Karpas-422 (cell line): ENCODE data around the gene BAX. TPM values are rescaled to one million over a fixed set of nuclear protein-coding genes. Genes with fewer than 3 reads are reported as not detected.

ENCODE experiments used
- DNase-seq: peaks from one replicate; pipeline ENCODE4 v3.0.0-alpha.2; 2015
- H2AFZ ChIP-seq: fragments of 200-600 bp; sonication (generic); 2 replicates; pipeline ENCODE4 v1.6.1; 2014; ENCODE audit warnings: antibody characterized with exemption, low read length, mixed read lengths
- H3K27ac ChIP-seq: fragments of 200-600 bp; sonication (generic); 2 replicates; pipeline ENCODE4 v1.5.1; 2014; ENCODE audit warnings: mild to moderate bottlenecking, low read length, moderate library complexity
- H3K27me3 ChIP-seq: fragments of 200-600 bp; sonication (generic); 2 replicates; pipeline ENCODE4 v1.6.1; 2014; ENCODE audit warnings: low read length, mixed read lengths
- H3K36me3 ChIP-seq: fragments of 200-600 bp; sonication (generic); 2 replicates; pipeline ENCODE4 v1.6.1; 2014; ENCODE audit warnings: low read length, mixed read lengths; ENCODE audit not compliant: insufficient read depth
- H3K4me1 ChIP-seq: fragments of 200-600 bp; sonication (generic); 2 replicates; pipeline ENCODE4 v1.6.1; 2014; ENCODE audit warnings: mild to moderate bottlenecking, low read length, mixed read lengths
- H3K4me2 ChIP-seq: fragments of 200-600 bp; sonication (generic); 2 replicates; pipeline ENCODE4 v1.6.1; 2014; ENCODE audit warnings: low read length, low read depth, mild to moderate bottlenecking; ENCODE audit not compliant: poor library complexity, severe bottlenecking
- H3K4me3 ChIP-seq: fragments of 200-600 bp; sonication (generic); 2 replicates; pipeline ENCODE4 v1.5.1; 2014; ENCODE audit warnings: mild to moderate bottlenecking, antibody characterized with exemption, low read length, mixed read lengths
- H3K79me2 ChIP-seq: fragments of 200-600 bp; sonication (generic); 2 replicates; pipeline ENCODE4 v1.6.1; 2014; ENCODE audit warnings: mild to moderate bottlenecking, low read length, mixed read lengths
- H3K9ac ChIP-seq: fragments of 200-600 bp; sonication (generic); 2 replicates; pipeline ENCODE4 v1.6.0; 2014; ENCODE audit warnings: low read length
- H3K9me2 ChIP-seq: fragments of 200-600 bp; sonication (generic), shearing (Covaris generic); replicated peaks from 2 replicates; pipeline ENCODE4 v1.6.0; 2014; ENCODE audit warnings: mild to moderate bottlenecking, low read length, moderate library complexity; ENCODE audit not compliant: insufficient read depth
- H3K9me3 ChIP-seq: fragments of 300-700, 200-600 bp; sonication (generic); 2 replicates; pipeline ENCODE4 v1.6.1; 2014; ENCODE audit warnings: low read length, mixed read lengths
- H4K20me1 ChIP-seq: fragments of 200-600 bp; sonication (generic); 2 replicates; pipeline ENCODE4 v1.6.1; 2014; ENCODE audit warnings: mild to moderate bottlenecking, antibody characterized with exemption, low read length, low read depth; ENCODE audit not compliant: insufficient read depth
- total RNA-seq: library from RNA; depleted of rRNA; stranded (reverse); fragments of >200 nt; shearing (Covaris generic); gene quantifications from 2 replicates; pipeline ENCODE4 v1.2.3, GENCODE V29; 2014; ENCODE audit warnings: low replicate concordance

Gene BAX
- total RNA-seq, 1 experiment from 2014 or later, result 93.8 TPM

- peak; percentile 88 for DNase-seq
- no peak overlapping the region for H3K9ac ChIP-seq
- H3K27me3 ChIP-seq, result no peaks in the 10 kb centered on the region
- H3K9me2 ChIP-seq, result no peaks in the 10 kb centered on the region
- peaks cover 11% of the 10 kb centered on the region for H3K4me1 ChIP-seq
- H3K9me3 ChIP-seq, result no peaks in the 10 kb centered on the region
- no peak overlapping the region for H3K27ac ChIP-seq
- peaks cover 24% of the 10 kb centered on the region for H4K20me1 ChIP-seq
- H3K36me3 ChIP-seq, result peaks cover 8% of the 10 kb centered on the region; the same call in 1 of the 2 replicates
- H3K4me2 ChIP-seq, result no peak overlapping the region
- H2AFZ ChIP-seq, result no peak overlapping the region
- peaks cover 55% of the 10 kb centered on the region for H3K79me2 ChIP-seq
- H3K4me3 ChIP-seq, result no peak overlapping the region
These were observed 43.3 kb downstream of the BAX start for GRCh38 chr19:48997972-48998371.

DNA sequence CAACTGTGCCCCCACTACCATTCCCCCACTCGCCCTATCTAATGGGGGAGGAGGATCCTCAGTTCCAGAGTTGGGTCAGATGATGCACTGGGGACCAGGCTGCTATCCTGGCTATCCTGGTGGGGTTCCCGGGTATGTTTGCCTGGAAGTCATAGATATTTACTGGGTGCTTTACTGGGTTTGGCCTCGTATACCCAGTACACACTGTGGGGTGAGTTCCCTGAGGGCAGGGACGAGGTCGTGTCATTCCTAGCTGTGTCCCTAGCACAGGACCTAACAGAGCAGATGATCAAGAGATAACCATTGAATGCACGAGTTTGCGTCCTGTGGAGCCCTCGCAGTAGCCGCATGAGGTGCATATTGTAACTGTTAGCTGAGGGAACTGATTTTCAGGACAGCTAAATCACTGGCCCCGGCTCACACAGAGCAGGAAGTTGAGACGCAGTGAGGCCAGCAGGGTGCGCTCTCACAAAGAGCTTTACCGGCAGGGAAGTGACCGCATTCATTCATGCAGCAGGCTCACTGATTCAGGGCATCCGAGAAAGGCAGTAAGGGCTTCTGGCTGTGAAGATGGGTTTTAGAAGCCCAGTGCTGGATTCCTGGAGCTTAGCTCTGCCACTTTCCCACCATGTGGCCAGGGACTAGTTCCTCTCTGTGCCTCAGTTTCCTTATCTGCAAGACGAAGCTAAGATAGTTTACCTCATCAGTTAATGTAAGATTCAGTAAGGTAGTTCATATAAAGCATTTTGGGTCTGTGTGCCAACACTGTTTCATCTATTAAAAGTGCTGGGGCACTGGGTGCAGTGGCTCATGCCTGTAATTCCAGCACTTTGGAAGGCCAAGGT is 45.0 kb downstream of the BAX start:
- Histone ChIP-seq H3K27me3 (no peaks in the 10 kb centered on the region), H3K9me2 (no peaks in the 10 kb centered on the region), H3K9ac (no peak overlapping the region), H3K27ac (no peak overlapping the region), H2AFZ (no peak overlapping the region), H3K4me1 (peaks cover 7% of the 10 kb centered on the region), H3K4me2 (no peak overlapping the region), H3K36me3 (peaks cover 23% of the 10 kb centered on the region), H3K79me2 (peaks cover 44% of the 10 kb centered on the region), H3K4me3 (no peak overlapping the region), H4K20me1 (peaks cover 19% of the 10 kb centered on the region), H3K9me3 (no peaks in the 10 kb centered on the region)
- DNase-seq, result peak; percentile 92

GRCh38 chr19:49004133-49004532 is 49.5 kb downstream of the BAX start:
- H3K9me2 ChIP-seq, result no peaks in the 10 kb centered on the region
- DNase-seq, result no peak
- H3K9ac ChIP-seq, result no peak overlapping the region
- no peak overlapping the region for H3K4me3 ChIP-seq
- H3K27ac ChIP-seq, result no peak overlapping the region
- H3K36me3 ChIP-seq, result peaks cover 39% of the 10 kb centered on the region
- peaks cover 9% of the 10 kb centered on the region; the same call in 1 of the 2 replicates for H3K79me2 ChIP-seq
- 0 out of 2 replicates have a peak, but pooled peaks cover 3% of the 10 kb centered on the region for H4K20me1 ChIP-seq
- H3K9me3 ChIP-seq, result no peaks in the 10 kb centered on the region
- no peaks in the 10 kb centered on the region for H3K4me1 ChIP-seq
- no peak overlapping the region for H3K4me2 ChIP-seq
- H2AFZ ChIP-seq, result no peak overlapping the region
- H3K27me3 ChIP-seq, result no peaks in the 10 kb centered on the region

DNA sequence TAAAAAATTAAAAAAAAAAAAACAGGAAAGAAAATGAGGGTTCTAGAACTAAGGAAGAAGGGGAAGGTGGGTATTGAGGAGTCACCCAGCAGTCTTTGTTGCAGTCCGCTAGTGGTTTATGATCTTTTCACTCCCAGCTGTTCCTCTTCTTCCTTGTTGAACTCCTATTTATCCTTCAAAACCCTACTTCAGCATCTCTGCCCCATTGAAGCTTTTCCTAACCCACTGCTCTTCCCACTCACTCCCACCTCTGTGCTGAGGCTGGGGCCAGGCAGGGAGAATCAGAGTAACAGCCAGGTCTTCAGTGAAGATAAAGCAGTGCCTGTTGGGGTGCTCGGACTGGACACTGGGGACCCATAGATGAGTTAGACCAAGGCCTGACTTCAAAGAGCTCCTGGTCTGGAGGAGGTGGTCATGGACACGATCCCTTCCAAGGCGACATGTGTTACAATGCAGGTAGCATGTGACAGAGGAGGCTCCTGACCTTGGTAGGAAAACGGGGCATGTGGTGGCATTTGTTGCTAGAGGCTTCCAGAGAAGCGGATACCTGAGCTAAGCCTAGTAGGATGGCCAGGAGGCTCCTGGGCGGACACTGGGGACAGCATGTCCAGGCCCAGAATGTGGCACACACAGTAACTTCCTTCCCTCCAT is 50.4 kb downstream of the BAX start:
- Histone ChIP-seq H3K9me3 (no peaks in the 10 kb centered on the region), H3K9me2 (no peaks in the 10 kb centered on the region), H3K27ac (no peak overlapping the region), H3K4me3 (no peak overlapping the region), H3K79me2 (peaks cover under 1% of the 10 kb centered on the region; the same call in 1 of the 2 replicates), H3K9ac (no peak overlapping the region), H3K4me1 (no peaks in the 10 kb centered on the region), H2AFZ (no peak overlapping the region), H3K27me3 (no peaks in the 10 kb centered on the region), H3K36me3 (peaks cover 38% of the 10 kb centered on the region), H3K4me2 (no peak overlapping the region), H4K20me1 (0 out of 2 replicates have a peak, but pooled peaks cover 3% of the 10 kb centered on the region)
- DNase-seq, result no peak

DNA sequence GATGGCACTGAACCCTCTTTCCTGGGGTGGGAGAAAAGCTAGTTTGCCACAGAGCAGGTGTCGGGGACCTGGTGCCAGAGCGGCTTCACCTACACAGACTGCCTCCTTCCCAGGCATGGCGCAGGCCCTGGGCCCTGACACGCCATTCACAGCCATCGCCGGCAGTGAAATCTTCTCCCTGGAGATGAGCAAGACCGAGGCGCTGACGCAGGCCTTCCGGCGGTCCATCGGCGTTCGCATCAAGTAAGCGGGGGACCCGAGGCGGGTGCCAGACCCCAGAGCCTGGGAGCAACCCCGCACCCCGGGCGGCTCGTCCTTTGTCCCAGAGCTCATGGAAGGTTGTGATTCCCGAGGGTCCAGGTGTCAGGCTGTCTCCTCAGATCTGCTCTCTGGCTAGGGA is 52.2 kb downstream of the BAX start:
- Histone ChIP-seq H3K36me3 (peaks cover 38% of the 10 kb centered on the region), H3K9me2 (no peaks in the 10 kb centered on the region), H2AFZ (no peak overlapping the region), H4K20me1 (0 out of 2 replicates have a peak, but pooled peaks cover 3% of the 10 kb centered on the region), H3K4me3 (no peak overlapping the region), H3K9ac (no peak overlapping the region), H3K27me3 (no peaks in the 10 kb centered on the region), H3K27ac (no peak overlapping the region), H3K4me1 (no peaks in the 10 kb centered on the region), H3K4me2 (no peak overlapping the region), H3K79me2 (no peaks in the 10 kb centered on the region; the same call in 1 of the 2 replicates), H3K9me3 (no peaks in the 10 kb centered on the region)
- DNase-seq, result no peak

GRCh38 chr19:49009828-49010227 is 55.2 kb downstream of the BAX start:
- Histone ChIP-seq H3K36me3 (peaks cover 25% of the 10 kb centered on the region), H2AFZ (no peak overlapping the region), H3K79me2 (no peaks in the 10 kb centered on the region), H3K27me3 (no peaks in the 10 kb centered on the region), H3K4me1 (no peaks in the 10 kb centered on the region), H3K4me3 (no peak overlapping the region), H3K9me2 (no peaks in the 10 kb centered on the region), H3K9ac (no peak overlapping the region), H3K9me3 (no peaks in the 10 kb centered on the region), H4K20me1 (0 out of 2 replicates have a peak, but pooled peaks cover 8% of the 10 kb centered on the region), H3K27ac (no peak overlapping the region), H3K4me2 (no peak overlapping the region)
- no peak for DNase-seq

DNA sequence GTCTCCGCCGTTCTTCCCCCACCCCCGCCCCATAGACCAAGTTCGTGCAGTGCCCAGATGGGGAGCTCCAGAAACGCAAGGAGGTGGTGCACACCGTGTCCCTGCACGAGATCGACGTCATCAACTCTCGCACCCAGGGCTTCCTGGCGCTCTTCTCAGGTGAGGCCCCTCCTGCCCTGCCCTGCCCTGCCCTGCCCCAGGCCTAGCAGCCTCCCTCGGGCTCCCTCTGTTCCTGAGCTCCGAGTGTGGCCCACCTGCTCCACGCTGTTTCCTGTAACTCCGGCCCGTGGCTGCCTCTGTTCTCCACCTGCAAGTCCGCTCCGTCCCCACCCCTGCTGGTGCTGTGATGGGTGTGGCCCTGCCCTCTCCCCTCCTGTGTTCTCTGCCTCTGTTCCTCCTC is 55.8 kb downstream of the BAX start:
- Histone ChIP-seq H3K4me1 (no peaks in the 10 kb centered on the region), H2AFZ (no peak overlapping the region), H3K36me3 (peaks cover 22% of the 10 kb centered on the region), H3K27me3 (no peaks in the 10 kb centered on the region), H4K20me1 (0 out of 2 replicates have a peak, but pooled peaks cover 8% of the 10 kb centered on the region), H3K4me2 (no peak overlapping the region), H3K4me3 (no peak overlapping the region), H3K27ac (no peak overlapping the region), H3K9me3 (no peaks in the 10 kb centered on the region), H3K9me2 (no peaks in the 10 kb centered on the region), H3K9ac (no peak overlapping the region), H3K79me2 (no peaks in the 10 kb centered on the region)
- DNase-seq, result no peak

DNA sequence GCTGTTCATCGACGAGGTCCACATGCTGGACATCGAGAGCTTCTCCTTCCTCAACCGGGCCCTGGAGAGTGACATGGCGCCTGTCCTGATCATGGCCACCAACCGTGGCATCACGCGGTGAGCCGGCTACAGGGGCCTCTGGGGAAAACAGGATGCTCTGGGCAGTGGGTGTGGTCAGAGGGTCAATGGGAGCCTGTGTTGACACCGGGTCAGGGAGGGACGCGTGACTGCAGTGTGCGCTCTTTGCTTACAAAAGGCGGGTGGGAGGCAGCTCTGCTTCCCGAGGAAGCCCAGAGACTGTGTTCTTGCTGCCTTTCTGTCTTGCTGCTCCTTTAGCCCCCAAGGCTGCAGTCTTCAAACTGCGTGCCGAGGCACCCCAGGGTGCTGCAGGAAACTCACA is 56.5 kb downstream of the BAX start:
- Histone ChIP-seq H3K9ac (no peak overlapping the region), H3K27ac (no peak overlapping the region), H3K4me3 (no peak overlapping the region), H3K27me3 (no peaks in the 10 kb centered on the region), H4K20me1 (0 out of 2 replicates have a peak, but pooled peaks cover 8% of the 10 kb centered on the region), H3K36me3 (peaks cover 22% of the 10 kb centered on the region), H3K4me1 (no peaks in the 10 kb centered on the region), H2AFZ (no peak overlapping the region), H3K4me2 (no peak overlapping the region), H3K9me3 (no peaks in the 10 kb centered on the region), H3K9me2 (no peaks in the 10 kb centered on the region), H3K79me2 (no peaks in the 10 kb centered on the region)
- DNase-seq, result no peak
